Stomach smooth muscle (tissue), 2 donors: ENCODE data around the gene WDR20.
"Not testable (repeated sequence)": the region's sequence is repeated elsewhere in the genome, so short reads cannot be mapped to it uniquely, and the experiment has no call there.

Experiments used
- H3K27ac ChIP-seq: one replicate; pipeline ENCODE4 v1.7.0; 2013; ENCODE audit warnings: mild to moderate bottlenecking, low read length, inconsistent platforms
- H3K27me3 ChIP-seq, 2 donors: one replicate each; pipeline ENCODE4 v1.7.0; 2013; ENCODE audit warnings: low read length in 2 of 2; ENCODE audit not compliant: insufficient read depth in 2 of 2, control insufficient read depth in 1 of 2
- H3K36me3 ChIP-seq, 2 donors: one replicate each; pipeline ENCODE4 v1.7.0; 2013; ENCODE audit warnings: low read length in 2 of 2; ENCODE audit not compliant: control insufficient read depth in 2 of 2, insufficient read depth in 2 of 2
- H3K4me1 ChIP-seq: one replicate; pipeline ENCODE4 v1.7.0; 2013; ENCODE audit warnings: low read length; ENCODE audit not compliant: control insufficient read depth, insufficient read depth
- H3K4me3 ChIP-seq, 2 donors: one replicate each; pipeline ENCODE4 v1.7.0; 2013; ENCODE audit warnings: low read length in 2 of 2
- H3K9ac ChIP-seq, 2 donors: one replicate each; pipeline ENCODE4 v1.7.0; 2013; ENCODE audit warnings: low read length in 2 of 2, mild to moderate bottlenecking in 1 of 2
- H3K9me3 ChIP-seq, 2 donors: one replicate each; pipeline ENCODE4 v1.7.0; 2013; ENCODE audit warnings: low read length in 2 of 2; ENCODE audit not compliant: control insufficient read depth in 2 of 2
- donor health status: healthy.
- donor health status: Pancreatic carcinoma.

WDR20 gene

DNA sequence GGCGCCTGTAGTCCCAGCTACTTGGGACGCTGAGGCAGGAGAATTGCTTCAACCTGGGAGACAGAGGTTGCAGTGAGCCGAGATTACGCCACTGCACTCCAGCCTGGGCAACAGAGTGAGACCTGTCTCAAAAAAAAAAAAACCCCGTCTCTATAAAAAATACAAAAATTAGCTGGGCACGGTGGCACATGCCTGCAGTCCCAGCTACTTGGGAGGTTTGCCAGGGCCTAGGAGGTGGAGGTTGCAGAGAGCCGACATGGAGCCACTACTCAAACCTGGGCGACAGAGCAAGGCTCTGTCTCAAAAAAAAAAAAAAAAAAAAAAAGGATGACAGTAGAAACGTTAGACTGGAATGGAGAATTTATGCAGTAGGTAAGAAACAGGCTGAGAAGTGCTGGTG, 5.7 kb upstream of the WDR20 start:
- H3K27me3 ChIP-seq, H3K9ac ChIP-seq, H3K9me3 ChIP-seq, H3K27ac ChIP-seq, H3K36me3 ChIP-seq, H3K4me3 ChIP-seq, H3K4me1 ChIP-seq: not testable (repeated sequence)

DNA sequence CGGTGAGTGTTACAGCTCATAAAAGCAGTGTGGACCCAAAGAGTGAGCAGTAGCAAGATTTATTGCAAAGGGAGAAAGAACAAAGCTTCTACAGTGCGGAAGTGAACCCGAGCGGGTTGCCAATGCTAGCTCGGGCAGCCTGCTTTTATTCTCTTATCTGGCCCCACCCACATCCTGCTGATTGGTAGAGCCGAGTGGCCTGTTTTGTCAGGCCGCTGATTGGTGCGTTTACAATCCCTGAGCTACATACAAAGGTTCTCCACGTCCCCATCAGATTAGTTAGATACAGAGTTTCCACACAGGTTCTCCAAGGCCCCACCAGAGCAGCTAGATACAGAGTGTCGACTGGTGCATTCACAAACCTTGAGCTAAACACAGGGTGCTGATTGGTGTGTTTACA, 5.0 kb upstream of the WDR20 start:
- H3K4me3 ChIP-seq, H3K4me1 ChIP-seq, H3K9me3 ChIP-seq, H3K9ac ChIP-seq, H3K27me3 ChIP-seq, H3K27ac ChIP-seq, H3K36me3 ChIP-seq: not testable (repeated sequence)

- H3K9me3 ChIP-seq, H3K4me3 ChIP-seq, H3K9ac ChIP-seq, H3K27ac ChIP-seq, H3K36me3 ChIP-seq, H3K4me1 ChIP-seq, H3K27me3 ChIP-seq: not testable (repeated sequence)
These were observed 4.2 kb upstream of the WDR20 start for GRCh38 chr14:102135456-102135855.

- H3K9me3 ChIP-seq, result no peaks in the 10 kb centered on the region
- H3K27ac ChIP-seq, result no peak overlapping the region
- H3K4me1 ChIP-seq, result peaks cover 12% of the 10 kb centered on the region
- H3K9ac ChIP-seq, result peak overlapping the region; percentile 73 to 97
- H3K27me3 ChIP-seq, result no peaks in the 10 kb centered on the region
- peak overlapping the region; percentile 83 to 96 for H3K4me3 ChIP-seq
- peaks cover 0 to 2% of the 10 kb centered on the region in 2 donors for H3K36me3 ChIP-seq
These were observed 1.2 kb upstream of the WDR20 start for GRCh38 chr14:102138535-102138934.

DNA sequence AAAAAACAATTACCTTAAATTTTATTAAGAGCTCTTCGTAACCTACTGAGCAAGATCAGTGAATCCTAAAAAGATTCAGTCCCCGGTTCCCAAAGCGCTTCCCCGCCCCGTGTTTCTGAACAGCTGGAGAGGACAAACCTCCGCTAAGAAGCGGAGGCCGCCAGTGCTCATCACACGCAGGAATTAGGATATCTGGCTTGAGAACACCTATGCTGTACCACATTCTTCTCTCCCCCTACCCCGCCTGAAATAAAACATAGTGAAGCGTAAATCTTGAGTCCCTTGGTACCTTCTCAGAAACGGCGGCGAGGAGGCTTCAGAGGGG, 774 bp upstream of the WDR20 start:
- Histone ChIP-seq H3K9me3 (no peaks in the 10 kb centered on the region), H3K9ac (peak overlapping the region; percentile 73 to 97), H3K27ac (no peak overlapping the region), H3K36me3 (peaks cover 0 to 2% of the 10 kb centered on the region in 2 donors), H3K4me3 (peak overlapping the region; percentile 83 to 96), H3K27me3 (no peaks in the 10 kb centered on the region), H3K4me1 (peaks cover 12% of the 10 kb centered on the region)

DNA sequence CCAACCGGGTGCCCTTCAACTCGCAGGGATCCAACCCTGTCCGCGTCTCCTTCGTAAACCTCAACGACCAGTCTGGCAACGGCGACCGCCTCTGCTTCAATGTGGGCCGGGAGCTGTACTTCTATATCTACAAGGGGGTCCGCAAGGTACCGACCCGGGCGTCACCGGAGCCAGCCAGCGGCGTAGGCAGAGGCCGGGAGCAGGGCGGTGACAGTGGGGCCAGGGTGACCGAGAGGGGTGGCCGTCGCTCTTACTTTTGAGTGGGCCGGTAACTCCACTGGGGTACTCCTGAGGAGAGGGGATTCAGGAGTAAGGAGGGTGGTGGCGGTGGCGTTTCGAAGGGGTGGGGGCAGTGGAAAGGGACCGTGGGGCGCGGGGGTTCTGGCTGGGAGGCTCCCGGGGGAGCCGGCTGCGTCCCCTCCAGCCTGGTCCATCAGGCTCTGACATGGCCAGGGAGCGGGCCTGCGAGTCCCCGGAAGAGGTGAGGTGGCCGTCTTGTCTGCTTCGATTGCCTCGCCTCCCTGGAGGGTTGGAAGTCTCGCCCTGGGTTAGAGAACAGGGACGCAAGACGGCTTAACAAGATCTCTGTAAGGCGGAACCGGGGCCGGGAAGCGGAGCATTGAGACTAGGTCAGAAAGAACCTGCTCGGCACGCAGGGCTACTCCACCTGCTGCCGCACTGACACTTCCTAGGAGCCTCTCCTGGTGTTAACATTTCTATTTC, 491 bp downstream of the WDR20 start:
- Histone ChIP-seq H3K27me3 (no peaks in the 10 kb centered on the region), H3K27ac (peak overlapping the region; percentile 64), H3K36me3 (peaks cover 0 to 2% of the 10 kb centered on the region in 2 donors), H3K4me3 (peak overlapping the region; percentile 83 to 96), H3K4me1 (peaks cover 12% of the 10 kb centered on the region), H3K9ac (peak overlapping the region; percentile 96 to 97), H3K9me3 (no peaks in the 10 kb centered on the region)

- Histone ChIP-seq H3K27ac (peak overlapping the region; percentile 64), H3K9me3 (no peaks in the 10 kb centered on the region), H3K4me3 (peak overlapping the region; percentile 83 to 96), H3K9ac (peak overlapping the region; percentile 96 to 97), H3K27me3 (no peaks in the 10 kb centered on the region), H3K36me3 (peaks cover 0 to 2% of the 10 kb centered on the region in 2 donors), H3K4me1 (peaks cover 12% of the 10 kb centered on the region)
These were observed 1.1 kb downstream of the WDR20 start for GRCh38 chr14:102140750-102141145.

GRCh38 chr14:102141797-102142196, 2.1 kb downstream of the WDR20 start:
- Histone ChIP-seq H3K4me1 (peaks cover 12% of the 10 kb centered on the region), H3K4me3 (no peak overlapping the region), H3K27ac (no peak overlapping the region), H3K9me3 (no peaks in the 10 kb centered on the region), H3K9ac (peak overlapping the region in 1 of 2 donors; percentile 32), H3K27me3 (no peaks in the 10 kb centered on the region), H3K36me3 (peaks cover 0 to 2% of the 10 kb centered on the region in 2 donors)

DNA sequence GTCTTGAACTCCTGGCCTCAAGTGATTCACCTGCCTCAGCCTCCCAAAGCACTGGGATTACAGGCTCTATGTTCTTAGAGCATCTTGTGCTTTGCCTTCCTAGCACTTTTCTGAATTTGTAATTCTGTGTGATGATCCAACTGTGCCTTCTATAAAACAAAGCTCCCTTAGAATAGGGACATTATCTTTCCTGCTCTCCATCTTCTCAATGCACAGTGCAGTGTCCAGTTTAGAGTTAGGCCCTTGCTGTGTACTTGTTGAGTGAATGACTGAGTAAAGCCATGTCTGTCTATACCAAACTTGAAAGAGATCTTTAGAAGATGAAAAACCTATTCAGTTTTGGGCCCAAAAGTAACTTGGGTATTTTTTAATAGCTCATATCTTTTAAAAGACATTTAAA, 5.2 kb downstream of the WDR20 start:
- Histone ChIP-seq H3K4me1 (peaks cover 9% of the 10 kb centered on the region), H3K9ac (no peak overlapping the region), H3K9me3 (no peaks in the 10 kb centered on the region), H3K36me3 (peaks cover 0 to 2% of the 10 kb centered on the region in 2 donors), H3K27me3 (no peaks in the 10 kb centered on the region), H3K27ac (no peak overlapping the region), H3K4me3 (no peak overlapping the region)

- H3K9ac ChIP-seq, result no peak overlapping the region
- no peak overlapping the region for H3K4me3 ChIP-seq
- H3K9me3 ChIP-seq, result no peaks in the 10 kb centered on the region
- peaks cover 0 to 2% of the 10 kb centered on the region in 2 donors for H3K36me3 ChIP-seq
- no peak overlapping the region for H3K27ac ChIP-seq
- peaks cover 8% of the 10 kb centered on the region for H3K4me1 ChIP-seq
- H3K27me3 ChIP-seq, result no peaks in the 10 kb centered on the region
These were observed 5.7 kb downstream of the WDR20 start for GRCh38 chr14:102145395-102145794.

GRCh38 chr14:102146423-102146822, 6.7 kb downstream of the WDR20 start:
- Histone ChIP-seq H3K27ac (no peak overlapping the region), H3K27me3 (no peaks in the 10 kb centered on the region), H3K9me3 (no peaks in the 10 kb centered on the region), H3K4me3 (no peak overlapping the region), H3K9ac (no peak overlapping the region), H3K36me3 (peaks cover 0 to 2% of the 10 kb centered on the region in 2 donors), H3K4me1 (no peaks in the 10 kb centered on the region)
